Activated effector memory CD4-positive, alpha-beta T cell treated with Interleukin-2 at 50 U/mL for 16 hours (primary cell): ENCODE results near the gene DNAJB4.
"Not testable (repeated sequence)": the region's sequence is repeated elsewhere in the genome, so short reads cannot be mapped to it uniquely, and the experiment has no call there.

ENCODE experiments used
- DNase-seq: peaks from one replicate; pipeline ENCODE4 v3.0.0-alpha.2; 2020

DNAJB4 gene

GRCh38 chr1:77991638-77992037 is 13.1 kb upstream of the DNAJB4 start:
- DNase-seq = no peak

- DNase-seq = no peak
These were observed 10.5 kb upstream of the DNAJB4 start for GRCh38 chr1:77994117-77994705.

DNA sequence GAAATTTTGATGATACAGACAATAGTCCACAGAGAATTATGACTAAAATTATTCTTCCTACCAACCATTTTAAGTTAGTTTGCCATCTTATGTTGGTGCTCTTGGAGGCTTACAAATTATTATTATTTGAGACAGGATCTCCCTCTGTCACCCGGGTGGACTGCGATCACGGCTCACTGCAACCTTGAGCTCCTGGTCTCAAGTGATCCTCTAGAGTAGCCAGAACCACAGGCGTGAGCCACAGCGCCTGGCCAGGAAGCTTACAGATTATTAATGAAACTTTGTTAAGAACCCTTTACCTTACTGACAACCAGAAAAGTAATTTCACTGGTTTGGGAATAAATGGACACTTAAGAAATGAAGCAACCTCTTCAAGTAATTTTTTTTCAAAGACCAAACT is 8.0 kb upstream of the DNAJB4 start:
- DNase-seq = no peak

DNA sequence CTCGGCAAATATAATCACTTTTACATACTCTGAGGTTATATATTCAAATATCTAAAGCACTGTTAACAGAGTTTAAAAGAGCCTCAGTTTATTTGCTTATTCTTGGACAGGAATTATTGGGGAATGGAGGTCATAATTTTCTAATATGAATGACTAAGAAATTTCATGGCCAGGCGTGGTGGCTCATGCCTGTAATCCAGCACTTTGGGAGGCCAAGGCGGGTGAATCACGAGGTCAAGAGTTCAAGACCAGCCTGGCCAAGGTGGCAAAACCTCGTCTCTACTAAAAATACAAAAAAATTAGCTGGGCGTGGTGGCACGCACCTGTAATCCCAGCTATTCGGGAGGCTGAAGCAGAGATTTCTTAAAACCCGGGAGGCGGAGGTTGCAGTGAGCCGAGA is 4.2 kb upstream of the DNAJB4 start:
- not testable (repeated sequence) for DNase-seq

GRCh38 chr1:78003070-78003746 is 1.5 kb upstream of the DNAJB4 start:
- no peak for DNase-seq

GRCh38 chr1:78003882-78004718 is 639 bp upstream of the DNAJB4 start:
- DNase-seq = peak; percentile 11

GRCh38 chr1:78005448-78005722 is 646 bp downstream of the DNAJB4 start:
- no peak for DNase-seq

DNA sequence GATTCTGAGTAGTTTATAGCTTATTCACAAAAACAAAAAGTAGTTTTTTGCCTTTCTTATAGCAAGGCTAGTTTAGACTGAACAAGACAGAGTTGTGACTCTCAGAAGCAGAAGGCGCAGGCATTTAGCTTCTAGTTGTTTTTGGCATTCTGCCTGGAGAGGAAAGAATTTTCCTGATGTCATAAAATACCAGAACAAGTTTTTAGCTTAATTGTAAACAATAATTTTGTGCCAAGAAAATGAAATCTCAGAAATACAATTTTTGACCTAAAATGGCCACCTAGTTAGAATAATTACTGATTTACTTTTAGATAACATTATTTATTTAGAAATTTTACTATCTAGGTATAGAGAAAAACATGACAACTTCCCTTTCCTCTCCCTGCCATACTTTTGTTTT is 1.0 kb downstream of the DNAJB4 start:
- no peak for DNase-seq

- no peak for DNase-seq
These were observed 1.8 kb downstream of the DNAJB4 start for GRCh38 chr1:78006521-78006920.

- no peak for DNase-seq
These were observed 3.1 kb downstream of the DNAJB4 start for GRCh38 chr1:78007677-78008341.

DNA sequence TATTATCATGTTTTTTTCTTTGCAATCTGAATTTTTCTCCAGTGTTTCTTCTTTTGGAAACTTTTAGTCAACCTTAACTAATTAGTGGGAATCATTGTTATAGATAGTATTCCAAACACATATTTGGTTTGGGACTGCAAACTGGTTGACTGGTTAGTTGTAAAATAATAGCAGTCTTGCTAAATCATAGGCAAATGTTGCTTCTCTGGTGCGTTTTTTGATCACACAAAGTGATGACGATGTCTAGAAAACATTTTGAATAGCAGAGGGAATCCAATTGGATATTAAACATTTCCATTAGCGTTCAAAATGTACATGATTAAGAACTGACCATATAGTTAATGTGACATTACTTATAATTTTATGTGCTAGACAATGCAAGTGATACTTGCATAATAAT is 4.5 kb downstream of the DNAJB4 start:
- no peak for DNase-seq

DNA sequence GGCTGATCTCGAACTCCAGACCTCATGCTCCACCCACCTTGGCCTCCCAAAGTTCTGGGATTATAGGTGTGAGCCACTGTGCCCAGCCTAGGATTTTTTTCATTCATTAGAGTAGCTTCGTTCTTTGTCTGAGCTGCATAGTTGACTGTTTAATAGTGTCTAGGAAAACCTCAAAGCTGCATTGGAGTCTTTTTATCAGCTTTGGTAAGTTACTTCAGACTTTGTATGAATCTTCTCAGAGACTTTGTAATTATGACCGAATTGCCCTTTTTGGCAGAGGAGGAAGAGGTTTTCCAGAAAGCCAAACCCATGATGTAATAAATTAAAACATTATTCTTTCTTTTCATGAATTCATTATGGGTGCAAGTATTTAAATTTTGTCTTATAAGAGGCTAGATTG is 5.1 kb downstream of the DNAJB4 start:
- no peak for DNase-seq

GRCh38 chr1:78011050-78011449 is 6.3 kb downstream of the DNAJB4 start:
- DNase-seq = no peak

- no peak for DNase-seq
These were observed 10.4 kb downstream of the DNAJB4 start for GRCh38 chr1:78015148-78015547.

DNA sequence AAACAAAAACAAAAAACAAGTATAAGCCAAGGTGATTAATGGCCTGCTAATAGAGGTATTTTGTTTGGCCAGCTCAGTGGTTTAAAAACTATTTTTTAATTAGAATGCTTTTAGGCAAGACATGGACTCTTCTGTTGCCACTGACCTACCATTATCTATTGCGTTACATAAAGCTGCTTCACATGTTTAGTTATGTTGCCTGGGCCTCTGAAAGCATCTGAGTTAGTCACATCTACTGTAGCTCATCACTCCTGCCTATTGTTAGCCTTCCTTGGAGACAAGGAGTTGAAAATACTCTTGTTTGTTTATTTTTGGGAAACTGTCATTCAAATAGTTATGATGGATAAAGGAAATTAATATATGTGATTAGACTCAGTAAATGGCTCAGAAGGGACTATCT is 14.3 kb downstream of the DNAJB4 start:
- DNase-seq = no peak

- DNase-seq = not testable (repeated sequence)
These were observed 16.4 kb downstream of the DNAJB4 start for GRCh38 chr1:78021134-78021533.

DNA sequence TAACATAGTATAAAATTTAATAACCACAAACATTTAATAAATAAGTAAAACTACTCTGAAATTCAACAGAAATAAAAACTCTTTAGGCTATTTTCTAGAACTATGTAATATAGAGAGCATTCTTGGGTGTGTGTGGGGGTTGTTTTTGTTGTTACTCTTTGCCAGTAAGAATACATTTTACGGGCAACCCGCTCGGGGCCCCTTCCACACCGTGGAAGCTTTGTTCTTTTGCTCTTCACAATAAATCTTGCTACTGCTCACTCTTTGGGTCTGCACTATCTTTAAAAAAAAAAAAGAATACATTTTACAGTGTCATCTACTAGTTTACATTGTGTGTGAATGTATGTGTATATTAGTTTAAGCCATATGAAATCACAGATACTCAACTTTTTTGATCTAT is 25.1 kb downstream of the DNAJB4 start:
- no peak for DNase-seq

DNA sequence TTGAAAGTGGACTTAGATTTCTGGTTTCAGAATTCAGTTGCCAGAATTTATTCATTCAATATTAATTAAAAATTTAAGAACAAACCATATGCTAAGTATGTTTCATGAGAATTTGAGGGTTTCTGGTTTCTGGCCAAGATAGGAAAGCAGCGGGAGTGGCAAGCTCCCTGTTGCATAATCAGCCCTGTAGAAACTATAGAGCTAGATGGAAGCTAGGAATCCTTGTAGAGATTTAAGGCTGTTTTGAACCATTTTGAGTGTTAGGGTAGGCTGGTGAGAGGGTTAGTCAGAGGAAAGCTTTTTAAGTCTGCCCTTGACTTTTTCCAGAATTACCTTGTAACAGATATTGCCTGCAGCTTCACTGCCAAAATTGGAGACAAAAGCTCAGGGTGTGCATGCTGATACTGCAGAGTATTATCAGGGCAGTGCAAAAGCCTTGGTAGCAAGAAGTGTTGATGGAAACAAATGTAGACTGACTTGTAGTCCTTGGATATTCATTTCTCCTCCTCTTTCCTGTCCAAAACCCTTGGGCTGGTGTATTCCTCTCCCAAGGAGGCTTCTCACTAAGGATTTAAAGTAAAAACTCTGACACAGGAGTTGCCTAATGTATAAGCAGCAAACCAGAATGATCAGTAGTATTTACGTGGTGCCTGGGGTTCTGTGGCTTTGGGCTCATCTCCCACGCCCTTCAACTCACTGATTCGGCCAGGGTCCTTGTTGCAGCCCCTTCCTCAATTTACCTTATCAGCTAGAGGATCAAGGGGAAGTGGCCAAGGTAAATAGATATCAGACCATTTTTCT is 28.5 kb downstream of the DNAJB4 start:
- no peak for DNase-seq

DNA sequence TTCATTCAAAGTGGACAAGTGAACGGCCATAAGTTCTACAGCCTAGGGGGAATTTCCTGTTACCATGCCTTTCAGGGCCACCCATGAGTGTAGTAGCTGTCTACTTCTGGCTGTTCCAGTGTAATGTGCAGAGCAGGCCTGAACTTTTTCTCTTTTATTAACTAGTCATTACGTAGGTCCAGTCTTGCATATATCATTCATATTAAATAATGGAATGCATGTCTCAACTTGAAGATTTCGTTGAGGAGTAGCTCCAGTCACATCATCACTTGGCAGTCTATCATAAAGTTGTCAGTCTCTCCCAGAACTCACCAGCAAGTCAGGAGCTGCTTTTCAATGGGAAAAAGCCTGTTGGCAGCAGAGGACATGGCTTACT is 29.0 kb downstream of the DNAJB4 start:
- DNase-seq = no peak

DNA sequence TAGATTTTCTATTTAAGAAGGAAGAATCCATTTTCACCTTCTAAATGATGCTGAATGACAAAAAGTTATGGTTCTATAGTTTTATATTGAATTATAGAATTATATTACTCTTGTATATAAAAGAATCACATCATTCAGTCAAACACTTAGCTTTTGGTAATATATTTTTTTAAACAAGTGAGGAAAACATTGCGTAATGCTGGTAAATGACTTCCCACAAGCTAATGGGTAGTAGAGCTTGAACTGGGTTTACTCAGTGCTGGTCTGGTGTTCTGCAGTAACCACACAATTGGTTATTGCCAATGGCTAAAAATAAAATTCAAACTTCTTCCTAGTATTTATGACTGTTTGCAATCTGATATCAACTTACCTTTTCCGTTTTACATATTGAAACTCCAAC is 30.4 kb downstream of the DNAJB4 start:
- DNase-seq = no peak

GRCh38 chr1:78036450-78036849 is 31.7 kb downstream of the DNAJB4 start:
- DNase-seq = no peak

DNA sequence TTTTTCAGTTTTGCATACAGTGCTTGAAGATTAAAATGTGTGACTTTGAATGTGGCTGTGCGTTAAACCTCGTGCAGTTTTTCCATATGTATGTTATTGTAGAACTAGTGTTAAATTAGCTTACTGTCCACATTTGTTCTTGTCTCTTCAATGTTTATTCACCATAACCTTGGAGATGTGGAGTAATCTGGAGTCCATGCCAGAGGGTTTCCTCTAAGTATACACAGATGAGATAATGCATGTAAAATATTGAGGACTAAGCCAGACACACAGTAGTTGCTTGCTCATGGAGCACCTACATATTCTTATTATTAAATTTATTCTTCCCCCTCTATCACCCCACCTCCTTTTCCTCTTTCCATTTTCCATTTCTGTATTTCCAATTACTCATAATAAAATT is 33.3 kb downstream of the DNAJB4 start:
- no peak for DNase-seq

DNA sequence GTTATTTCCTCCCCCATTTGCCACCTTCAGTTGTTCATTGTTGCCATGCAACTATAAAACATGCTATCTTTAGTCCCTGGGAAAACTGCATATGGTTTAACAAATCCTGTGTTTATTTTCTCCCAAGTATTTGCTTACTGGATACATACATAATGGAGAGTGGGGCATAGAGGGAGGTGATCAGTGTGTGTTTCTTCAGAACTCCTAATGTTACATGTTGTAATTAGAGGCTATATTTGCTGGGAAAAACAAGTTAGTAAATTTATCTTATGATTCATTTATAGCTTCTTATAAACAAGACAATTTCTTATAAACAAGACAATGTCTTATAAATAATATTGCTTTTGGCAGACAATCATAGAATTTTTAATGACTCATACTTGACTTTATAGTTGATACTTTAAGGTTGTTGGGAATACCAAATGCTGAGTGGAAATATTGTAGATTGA is 33.8 kb downstream of the DNAJB4 start:
- DNase-seq = no peak
